Measurements from ENCODE around the gene FAM171A1.
A peak's percentile ranks its signal among the peaks of the same experiment; 100 is the strongest.

The FAM171A1 gene

GRCh38 chr10:15245530-15245929 lies 125.6 kb downstream of the FAM171A1 start:
- no peak overlapping the region for H2AFZ ChIP-seq (ENCODE audit: low read length)
- no peak overlapping the region for H3K9ac ChIP-seq (ENCODE audit: low read depth, low read length, poor library complexity, severe bottlenecking)
- H3K4me2 ChIP-seq (ENCODE audit: low read depth, low read length, poor library complexity, severe bottlenecking) = no peak overlapping the region
- no peaks in the 10 kb centered on the region for H4K20me1 ChIP-seq (ENCODE audit: insufficient read depth, low read length, poor library complexity, severe bottlenecking)
- H3K36me3 ChIP-seq (ENCODE audit: insufficient read depth, low read length) = no peaks in the 10 kb centered on the region
- H3K9me2 ChIP-seq (replicated peaks; ENCODE audit: low read depth, low read length) = no peaks in the 10 kb centered on the region
- H3K27me3 ChIP-seq (ENCODE audit: insufficient read depth, low read length, poor library complexity, severe bottlenecking) = no peaks in the 10 kb centered on the region
- no peaks in the 10 kb centered on the region for H3F3A ChIP-seq (ENCODE audit: low read depth)
- H3K9me3 ChIP-seq (ENCODE audit: insufficient read depth, low read depth, low read length) = no peaks in the 10 kb centered on the region
- no peak overlapping the region for H3K4me3 ChIP-seq (ENCODE audit: low read length, poor library complexity, severe bottlenecking)
- no peak for TF ChIP-seq EZH2phosphoT487 (IDR thresholded peaks at IDR 0.05; ENCODE audit: borderline replicate concordance)
- TF ChIP-seq CTCF (conservative IDR thresholded peaks at IDR 0.05; ENCODE audit: low read length) = peak; percentile 86
- no peaks in the 10 kb centered on the region for H3K4me1 ChIP-seq (ENCODE audit: insufficient read depth, low read length, poor library complexity, severe bottlenecking)
- H3K79me2 ChIP-seq (ENCODE audit: insufficient read depth, low read length) = no peaks in the 10 kb centered on the region

- Histone ChIP-seq H3K4me2 (ENCODE audit: low read depth, low read length, poor library complexity, severe bottlenecking) (no peak overlapping the region), H3K27me3 (ENCODE audit: insufficient read depth, low read length, poor library complexity, severe bottlenecking) (no peaks in the 10 kb centered on the region), H3K36me3 (ENCODE audit: insufficient read depth, low read length) (no peaks in the 10 kb centered on the region), H2AFZ (ENCODE audit: low read length) (no peak overlapping the region), H3K9me2 (replicated peaks; ENCODE audit: low read depth, low read length) (no peaks in the 10 kb centered on the region), H3F3A (ENCODE audit: low read depth) (no peaks in the 10 kb centered on the region), H3K9me3 (ENCODE audit: insufficient read depth, low read depth, low read length) (no peaks in the 10 kb centered on the region), H3K4me3 (ENCODE audit: low read length, poor library complexity, severe bottlenecking) (no peak overlapping the region), H3K79me2 (ENCODE audit: insufficient read depth, low read length) (no peaks in the 10 kb centered on the region), H3K4me1 (ENCODE audit: insufficient read depth, low read length, poor library complexity, severe bottlenecking) (no peaks in the 10 kb centered on the region), H3K9ac (ENCODE audit: low read depth, low read length, poor library complexity, severe bottlenecking) (no peak overlapping the region), H4K20me1 (ENCODE audit: insufficient read depth, low read length, poor library complexity, severe bottlenecking) (no peaks in the 10 kb centered on the region)
- TF ChIP-seq CTCF (conservative IDR thresholded peaks at IDR 0.05; ENCODE audit: low read length) (no peak), EZH2phosphoT487 (IDR thresholded peaks at IDR 0.05; ENCODE audit: borderline replicate concordance) (no peak)
Measured at GRCh38 chr10:15244635-15245197, 126.4 kb downstream of the FAM171A1 start.

- Histone ChIP-seq H3K79me2 (ENCODE audit: insufficient read depth, low read length) (no peaks in the 10 kb centered on the region), H3K9ac (ENCODE audit: low read depth, low read length, poor library complexity, severe bottlenecking) (no peak overlapping the region), H3K4me2 (ENCODE audit: low read depth, low read length, poor library complexity, severe bottlenecking) (no peak overlapping the region), H3F3A (ENCODE audit: low read depth) (no peaks in the 10 kb centered on the region), H3K36me3 (ENCODE audit: insufficient read depth, low read length) (no peaks in the 10 kb centered on the region), H4K20me1 (ENCODE audit: insufficient read depth, low read length, poor library complexity, severe bottlenecking) (no peaks in the 10 kb centered on the region), H3K4me3 (ENCODE audit: low read length, poor library complexity, severe bottlenecking) (no peak overlapping the region), H3K27me3 (ENCODE audit: insufficient read depth, low read length, poor library complexity, severe bottlenecking) (no peaks in the 10 kb centered on the region), H3K4me1 (ENCODE audit: insufficient read depth, low read length, poor library complexity, severe bottlenecking) (no peaks in the 10 kb centered on the region), H2AFZ (ENCODE audit: low read length) (no peak overlapping the region), H3K9me3 (ENCODE audit: insufficient read depth, low read depth, low read length) (no peaks in the 10 kb centered on the region), H3K9me2 (replicated peaks; ENCODE audit: low read depth, low read length) (no peaks in the 10 kb centered on the region)
- no peak for TF ChIP-seq CTCF (conservative IDR thresholded peaks at IDR 0.05; ENCODE audit: low read length)
Measured at GRCh38 chr10:15242261-15242840, 128.7 kb downstream of the FAM171A1 start.
